Neutrophil (primary cell): Measurements from ENCODE around the gene KHDRBS1.
"Not testable (repeated sequence)": the region's sequence is repeated elsewhere in the genome, so short reads cannot be mapped to it uniquely, and the experiment has no call there.

Experiments used
- H3K27ac ChIP-seq: fragments of 200-600 bp; sonication (generic); 2 replicates; pipeline ENCODE4 v1.5.1; 2016; ENCODE audit warnings: mild to moderate bottlenecking, moderate library complexity
- H3K27me3 ChIP-seq: fragments of 200-600 bp; sonication (generic); 2 replicates; pipeline ENCODE4 v1.6.0; 2016; ENCODE audit warnings: mild to moderate bottlenecking
- H3K36me3 ChIP-seq: fragments of 200-600 bp; sonication (generic); 2 replicates; pipeline ENCODE4 v1.5.1; 2017
- H3K4me1 ChIP-seq, 2 experiments: fragments of 200-600 bp in 1 of 2; sonication (generic) in 1 of 2; 1 replicate in 1 of 2; 2 replicates in 1 of 2; pipeline versions ENCODE4 v1.5.1 to v1.6.1; 2013 to 2016; ENCODE audit warnings: low read depth in 1 of 2, low read length in 1 of 2, mild to moderate bottlenecking in 1 of 2, moderate library complexity in 1 of 2; ENCODE audit not compliant: control insufficient read depth in 1 of 2, insufficient read depth in 1 of 2
- H3K4me3 ChIP-seq, 2 experiments: fragments of 200-600 bp in 1 of 2; sonication (generic) in 1 of 2; 1 replicate in 1 of 2; 2 replicates in 1 of 2; pipeline ENCODE4 v1.5.1; 2013 to 2016; ENCODE audit warnings: low read depth in 1 of 2, low read length in 1 of 2, mild to moderate bottlenecking in 1 of 2, moderate library complexity in 1 of 2
- H3K9me3 ChIP-seq: fragments of 200-600 bp; sonication (generic); 2 replicates; pipeline ENCODE4 v1.5.1; 2016
- TF ChIP-seq, protein P1 (sequence below): fragments of 200-600 bp; sonication (generic); IDR thresholded peaks from 2 replicates; pipeline ENCODE4 v1.5.1; 2016; ENCODE audit warnings: antibody characterized with exemption

The KHDRBS1 gene

GRCh38 chr1:32073299-32074229, 59.9 kb downstream of the KHDRBS1 start:
- Histone ChIP-seq H3K4me3 (peak overlapping the region; percentile 77 to 99), H3K36me3 (peaks cover 30% of the 10 kb centered on the region), H3K27me3 (peaks cover 35% of the 10 kb centered on the region), H3K27ac (peak overlapping the region; percentile 94), H3K9me3 (no peaks in the 10 kb centered on the region), H3K4me1 (peaks cover 19 to 20% of the 10 kb centered on the region in 2 experiments)
- TF ChIP-seq, protein P1, sequence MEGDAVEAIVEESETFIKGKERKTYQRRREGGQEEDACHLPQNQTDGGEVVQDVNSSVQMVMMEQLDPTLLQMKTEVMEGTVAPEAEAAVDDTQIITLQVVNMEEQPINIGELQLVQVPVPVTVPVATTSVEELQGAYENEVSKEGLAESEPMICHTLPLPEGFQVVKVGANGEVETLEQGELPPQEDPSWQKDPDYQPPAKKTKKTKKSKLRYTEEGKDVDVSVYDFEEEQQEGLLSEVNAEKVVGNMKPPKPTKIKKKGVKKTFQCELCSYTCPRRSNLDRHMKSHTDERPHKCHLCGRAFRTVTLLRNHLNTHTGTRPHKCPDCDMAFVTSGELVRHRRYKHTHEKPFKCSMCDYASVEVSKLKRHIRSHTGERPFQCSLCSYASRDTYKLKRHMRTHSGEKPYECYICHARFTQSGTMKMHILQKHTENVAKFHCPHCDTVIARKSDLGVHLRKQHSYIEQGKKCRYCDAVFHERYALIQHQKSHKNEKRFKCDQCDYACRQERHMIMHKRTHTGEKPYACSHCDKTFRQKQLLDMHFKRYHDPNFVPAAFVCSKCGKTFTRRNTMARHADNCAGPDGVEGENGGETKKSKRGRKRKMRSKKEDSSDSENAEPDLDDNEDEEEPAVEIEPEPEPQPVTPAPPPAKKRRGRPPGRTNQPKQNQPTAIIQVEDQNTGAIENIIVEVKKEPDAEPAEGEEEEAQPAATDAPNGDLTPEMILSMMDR = no peak

GRCh38 chr1:32074841-32075240, 61.2 kb downstream of the KHDRBS1 start:
- Histone ChIP-seq H3K36me3 (peaks cover 36% of the 10 kb centered on the region), H3K4me3 (no peak overlapping the region), H3K4me1 (peaks cover 19 to 20% of the 10 kb centered on the region in 2 experiments), H3K27me3 (peaks cover 23% of the 10 kb centered on the region), H3K9me3 (no peaks in the 10 kb centered on the region), H3K27ac (no peak overlapping the region)
- TF ChIP-seq, protein P1 = no peak

GRCh38 chr1:32077451-32077850, 63.8 kb downstream of the KHDRBS1 start:
- no peaks in the 10 kb centered on the region for H3K9me3 ChIP-seq
- H3K36me3 ChIP-seq = peaks cover 41% of the 10 kb centered on the region
- H3K27me3 ChIP-seq = no peaks in the 10 kb centered on the region
- H3K27ac ChIP-seq = no peak overlapping the region
- peaks cover 10 to 12% of the 10 kb centered on the region in 2 experiments for H3K4me1 ChIP-seq
- no peak overlapping the region for H3K4me3 ChIP-seq
- TF ChIP-seq, protein P1 = no peak

- Histone ChIP-seq H3K27me3 (no peaks in the 10 kb centered on the region), H3K4me1 (no peaks in the 10 kb centered on the region), H3K27ac (no peak overlapping the region), H3K36me3 (peaks cover 38% of the 10 kb centered on the region), H3K9me3 (no peaks in the 10 kb centered on the region), H3K4me3 (no peak overlapping the region)
- TF ChIP-seq, protein P1 = no peak
Observed at GRCh38 chr1:32082022-32082421, 68.4 kb downstream of the KHDRBS1 start.

- H3K36me3 ChIP-seq = peaks cover 22% of the 10 kb centered on the region
- not testable (repeated sequence) for H3K27ac ChIP-seq, H3K27me3 ChIP-seq, H3K4me1 ChIP-seq, H3K9me3 ChIP-seq, H3K4me3 ChIP-seq
Observed at GRCh38 chr1:32086381-32086780, 72.7 kb downstream of the KHDRBS1 start.

GRCh38 chr1:32091176-32091575, 77.5 kb downstream of the KHDRBS1 start:
- peaks cover 48% of the 10 kb centered on the region for H3K36me3 ChIP-seq
- H3K9me3 ChIP-seq = no peaks in the 10 kb centered on the region
- no peaks in the 10 kb centered on the region for H3K27me3 ChIP-seq
- H3K4me1 ChIP-seq = peaks cover 12 to 20% of the 10 kb centered on the region in 2 experiments
- TF ChIP-seq, protein P1 = no peak
- no peak overlapping the region for H3K27ac ChIP-seq
- H3K4me3 ChIP-seq = no peak overlapping the region
